Motor neuron (in vitro differentiated cells): ENCODE measurements around the gene MCC. TPM values are rescaled to one million over a fixed set of nuclear protein-coding genes. Genes with fewer than 3 reads are reported as not detected.

Experiments used
- ATAC-seq, 8 experiments: fragments of 200-7000 bp; cut with Tn5 transposase; replicated peaks in 6 of 8; 2 replicates each; pipeline ENCODE4 v1.8.0; 2021; ENCODE audit warnings: mild to moderate bottlenecking in 8 of 8, moderate library complexity in 8 of 8
- H3K27ac ChIP-seq, 2 donors: fragments of 250-450 bp; sonication (Bioruptor Pico); 2 replicates each; pipeline ENCODE4 v1.9.0; 2021; ENCODE audit warnings: antibody characterized with exemption in 2 of 2, mild to moderate bottlenecking in 2 of 2, moderate library complexity in 1 of 2
- H3K4me1 ChIP-seq, 2 donors: fragments of 250-450 bp; sonication (Bioruptor Pico); replicated peaks in 1 of 2; 2 replicates each; pipeline ENCODE4 v1.6.1; 2021; ENCODE audit warnings: antibody characterized with exemption in 2 of 2, mild to moderate bottlenecking in 2 of 2, moderate library complexity in 1 of 2
- H3K4me3 ChIP-seq, 5 donors: fragments of 250-450 bp; sonication (Bioruptor Pico); 2 replicates each; pipeline ENCODE4 v1.9.0; 2021; ENCODE audit warnings: antibody characterized with exemption in 5 of 5, mild to moderate bottlenecking in 5 of 5, moderate library complexity in 4 of 5
- WGBS, 10 experiments: fragments of 450-650 bp; shearing (Covaris generic); methylation state at CpG; one replicate each; pipeline ENCODE4 v1.0.0; 2022; 5-methylcytosine and 5-hydroxymethylcytosine counted together
- in situ Hi-C, 9 experiments: fragments of 400-800 bp; cut with MboI; loops; one replicate each; pipeline ENCODE4 v1.15.0; 2021; ENCODE audit warnings: low sequenced_read_pairs in 9 of 9, low pct_unique_long_range_greater_than_20kb in 2 of 9; ENCODE audit not compliant: unreplicated experiment in 9 of 9
- total RNA-seq, 8 experiments: library from RNA; unstranded; fragments of 300-600 nt; gene quantifications; 2 replicates each; pipeline versions ENCODE4 v1.2.3 to v1.2.4, GENCODE V29; 2022

Gene MCC
- total RNA-seq, 8 experiments from 2014 or later, result 6.7 to 66.0 (median 12.2) TPM

DNA sequence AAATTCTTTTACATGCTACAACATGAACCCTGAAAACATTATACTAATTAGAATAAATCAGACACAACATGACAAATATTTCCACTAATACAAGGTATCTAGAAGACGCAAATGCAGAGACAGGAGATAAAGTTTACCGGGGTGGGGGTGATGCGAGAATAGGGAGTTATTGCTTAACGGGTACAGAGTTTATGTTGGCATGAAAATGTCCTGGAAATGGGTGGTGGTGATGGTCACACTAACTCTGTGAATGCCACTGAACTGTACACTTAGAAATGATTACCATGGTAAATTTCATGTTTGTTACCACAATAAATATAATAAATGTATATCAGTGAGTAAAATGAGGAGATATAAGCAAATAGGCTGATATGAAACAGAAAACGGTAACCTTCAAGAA is 378.9 kb downstream of the MCC start:
- no peak for ATAC-seq
- Histone ChIP-seq H3K27ac (no peak overlapping the region), H3K4me3 (no peak overlapping the region), H3K4me1 (no peaks in the 10 kb centered on the region)
- in situ Hi-C loops, result no loop called here
- WGBS, 10 experiments, result 77 to 100% (median 96%) methylated on average over 1 to 5 of the region's 5 CpGs; no CpG with 5 or more reads in 1 of the 10 experiments

DNA sequence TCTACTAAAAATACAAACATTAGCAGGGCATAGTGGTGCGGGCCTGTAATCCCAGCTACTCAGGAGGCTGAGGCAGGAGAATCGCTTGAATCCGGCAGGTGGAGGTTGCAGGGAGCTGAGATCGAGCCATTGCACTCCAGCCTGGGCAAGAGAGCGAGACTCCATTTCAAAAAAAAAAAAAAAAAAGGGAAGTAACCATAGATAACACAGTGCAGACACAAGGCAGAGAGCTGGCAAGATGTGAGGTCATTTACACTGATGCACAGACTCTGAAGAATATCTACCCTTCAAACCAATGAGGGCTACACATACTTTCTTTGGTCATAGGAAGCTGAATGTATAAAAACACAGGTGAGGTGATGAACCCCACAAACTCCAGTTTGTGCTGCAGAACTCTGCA is 379.8 kb downstream of the MCC start:
- in situ Hi-C loops, result no loop called here
- Histone ChIP-seq H3K4me3 (no peak overlapping the region), H3K4me1 (no peaks in the 10 kb centered on the region), H3K27ac (no peak overlapping the region)
- 0 to 100% (median 87%) methylated on average over 1 to 5 of the region's 5 CpGs; no CpG with 5 or more reads in 4 of the 10 experiments for WGBS, 10 experiments
- no peak for ATAC-seq

DNA sequence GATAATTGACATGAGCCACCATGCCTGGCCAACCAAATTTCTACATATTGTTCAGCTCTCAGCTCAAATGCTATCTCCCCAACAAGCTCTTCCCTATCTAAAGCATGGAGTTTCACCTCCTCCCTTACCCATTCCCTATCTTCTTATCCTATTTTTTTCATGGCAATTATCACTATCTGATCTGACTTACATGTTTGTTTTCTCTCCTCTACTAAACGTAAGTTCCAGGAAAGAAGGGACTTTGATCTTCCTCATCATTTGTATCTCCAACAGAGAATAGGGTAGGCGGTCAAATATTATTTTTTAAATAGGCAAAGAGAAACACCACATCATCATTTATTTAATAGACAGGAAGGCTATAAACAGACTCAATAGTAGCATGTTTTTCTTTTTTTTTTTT is 381.4 kb downstream of the MCC start:
- ATAC-seq, result no peak
- Histone ChIP-seq H3K4me1 (no peaks in the 10 kb centered on the region), H3K4me3 (no peak overlapping the region), H3K27ac (no peak overlapping the region)
- in situ Hi-C loops, result no loop called here
- WGBS, 10 experiments, result 80 to 100% (median 96%) methylated on average over 1 to 2 of the region's 2 CpGs

DNA sequence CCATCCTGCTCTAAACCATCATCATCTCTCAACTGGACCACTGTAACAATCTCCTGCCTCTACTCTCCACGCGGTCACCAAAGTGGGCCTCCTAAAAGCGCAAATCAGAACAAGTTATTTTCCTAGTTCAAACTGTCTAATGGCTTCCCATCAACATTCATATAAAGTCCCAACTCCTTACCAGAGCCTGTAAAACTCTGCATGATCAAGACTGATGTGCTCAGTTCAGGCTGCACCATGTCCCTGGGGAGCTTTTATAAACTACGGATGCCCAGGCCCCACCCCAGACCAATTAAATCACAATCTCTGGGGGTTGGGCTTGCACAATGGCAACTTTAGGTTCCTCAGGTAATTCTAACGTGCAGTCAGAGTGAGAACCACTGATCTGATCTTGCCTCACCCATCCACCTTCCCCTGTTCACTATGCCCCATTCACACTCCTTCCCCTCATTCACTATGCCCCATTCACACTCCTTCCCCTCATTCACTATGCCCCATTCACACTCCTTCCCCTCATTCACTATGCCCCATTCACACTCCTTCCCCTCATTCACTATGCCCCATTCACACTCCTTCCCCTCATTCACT is 382.5 kb downstream of the MCC start:
- in situ Hi-C loops, result no loop called here
- Histone ChIP-seq H3K4me3 (no peak overlapping the region), H3K4me1 (no peaks in the 10 kb centered on the region), H3K27ac (no peak overlapping the region)
- 20 to 100% (median 94%) methylated on average over 1 to 4 of the region's 5 CpGs; no CpG with 5 or more reads in 1 of the 10 experiments for WGBS, 10 experiments
- no peak for ATAC-seq

DNA sequence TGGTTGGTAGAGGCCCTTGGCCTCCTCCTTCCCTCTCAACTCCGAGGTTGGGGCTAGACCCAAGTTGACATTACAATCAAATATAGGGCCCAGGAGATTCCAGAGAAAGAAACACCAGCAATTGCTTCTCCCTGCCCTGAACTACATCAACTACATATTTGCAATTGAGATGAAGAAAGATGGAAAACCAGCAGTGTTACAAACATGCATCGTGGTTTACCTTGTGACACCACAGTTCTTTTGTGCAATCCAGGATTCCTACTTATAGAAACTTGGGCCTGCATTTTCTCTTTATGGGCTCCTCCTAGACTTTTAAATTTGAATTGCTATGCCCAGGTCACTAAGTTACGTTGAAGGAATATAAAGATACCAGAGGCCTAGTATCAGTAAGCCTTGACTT is 384.9 kb downstream of the MCC start:
- no peak overlapping the region for H3K4me3 ChIP-seq
- in situ Hi-C loops, result no loop called here
- WGBS, 10 experiments, result 47 to 100% (median 87%) methylated on average over 1 to 3 of the region's 3 CpGs; no CpG with 5 or more reads in 2 of the 10 experiments
- ATAC-seq, result peak in 2 of 8 experiments; percentile 45 to 75
- no peak overlapping the region for H3K27ac ChIP-seq
- H3K4me1 ChIP-seq, result peaks cover 7 to 18% of the 10 kb centered on the region in 2 donors

DNA sequence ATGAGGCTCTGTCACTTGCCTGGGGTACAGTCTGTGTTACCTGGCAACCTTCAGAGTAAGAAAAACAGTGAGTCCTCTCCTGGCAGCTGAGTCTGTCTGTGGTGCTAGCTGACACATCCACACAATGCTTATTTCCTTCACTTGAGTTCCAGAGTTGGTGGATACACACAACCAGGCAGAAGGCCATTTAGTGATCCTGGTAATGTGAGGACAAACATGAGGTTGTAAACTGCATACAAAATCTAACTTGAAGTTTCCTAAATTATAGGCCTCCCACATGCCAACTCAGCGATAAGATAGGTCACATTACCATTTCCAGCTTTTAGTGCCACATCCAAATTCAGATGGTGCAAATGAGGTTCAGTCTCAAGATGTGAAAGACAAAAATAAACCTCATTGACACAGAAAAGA is 386.1 kb downstream of the MCC start:
- Histone ChIP-seq H3K27ac (no peak overlapping the region), H3K4me1 (peaks cover 7 to 18% of the 10 kb centered on the region in 2 donors), H3K4me3 (no peak overlapping the region)
- ATAC-seq, result peak in 1 of 8 experiments; percentile 26
- in situ Hi-C loops, result no loop called here
- WGBS, 10 experiments, result 0 to 100% (median 100%) methylated on average over 1 of the region's 1 CpG; no CpG with 5 or more reads in 2 of the 10 experiments

DNA sequence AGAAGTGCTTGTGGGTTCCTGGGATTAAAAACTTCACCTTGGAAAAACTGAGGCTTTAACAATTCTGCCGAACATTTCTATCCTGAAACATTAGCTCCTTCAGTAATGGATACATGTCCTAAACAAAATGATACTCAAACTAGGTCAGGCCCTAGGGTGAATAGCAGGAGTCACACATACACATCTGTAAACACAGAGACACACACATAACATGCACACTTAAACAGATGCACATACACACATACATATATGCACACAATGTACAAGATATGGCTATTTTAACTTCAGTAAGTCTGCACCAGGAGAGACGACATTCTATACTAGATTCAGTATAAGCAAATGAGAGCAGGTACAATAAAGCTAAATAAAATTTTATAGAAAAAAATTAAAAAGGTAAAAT is 387.3 kb downstream of the MCC start:
- H3K4me1 ChIP-seq, result peaks cover 7 to 18% of the 10 kb centered on the region in 2 donors
- 71 to 100% (median 96%) methylated on average over 1 to 2 of the region's 2 CpGs; no CpG with 5 or more reads in 2 of the 10 experiments for WGBS, 10 experiments
- in situ Hi-C loops, result no loop called here

DNA sequence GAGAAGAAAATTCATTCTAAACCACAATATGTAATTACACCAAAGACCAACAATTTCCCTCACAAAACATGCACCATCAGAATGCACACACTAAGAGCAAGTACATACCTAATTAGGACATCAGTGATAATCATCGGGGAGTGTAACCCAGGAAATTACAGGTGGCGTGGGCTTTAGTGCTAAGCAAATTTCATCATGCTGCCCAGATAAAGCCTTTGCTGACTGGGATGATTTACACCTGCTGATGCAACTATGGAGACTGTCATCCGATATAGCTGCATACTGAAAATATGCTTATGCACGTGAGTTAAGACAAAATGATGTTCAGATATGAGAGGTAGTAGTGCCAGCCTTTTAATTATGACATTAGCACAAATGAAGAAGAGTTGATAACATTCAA is 388.4 kb downstream of the MCC start:
- Histone ChIP-seq H3K27ac (peak overlapping the region in 1 of 2 donors; percentile 71), H3K4me3 (no peak overlapping the region), H3K4me1 (peaks cover 7 to 18% of the 10 kb centered on the region in 2 donors)
- ATAC-seq, result peak in 5 of 8 experiments; percentile 77 to 93 (median 81)
- 27 to 100% (median 77%) methylated on average over 2 to 4 of the region's 4 CpGs; no CpG with 5 or more reads in 2 of the 10 experiments for WGBS, 10 experiments
- in situ Hi-C loops, result no loop called here

More for the DNA sequence above, 387.3 kb downstream of the MCC start:
- H3K4me3 ChIP-seq, result no peak overlapping the region
- no peak overlapping the region for H3K27ac ChIP-seq
- peak in 1 of 8 experiments; percentile 53 for ATAC-seq

DNA sequence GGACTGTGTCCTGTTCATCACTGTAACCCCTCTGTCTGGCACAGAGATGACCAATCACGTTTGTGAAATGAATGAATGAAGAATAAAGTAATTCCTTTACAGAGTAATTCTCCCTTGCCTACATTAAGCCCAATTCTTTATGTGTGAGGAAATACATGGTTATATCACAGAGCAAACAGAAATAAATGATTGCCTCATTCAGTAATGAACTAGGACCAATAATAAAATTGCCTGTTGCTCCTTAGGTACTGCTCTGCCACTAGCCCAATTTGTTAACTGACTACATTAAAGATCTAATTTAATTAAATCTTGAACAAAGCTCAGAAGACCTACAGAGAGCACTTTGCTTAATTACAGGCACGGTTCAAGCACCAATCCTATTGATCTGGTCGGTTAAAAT is 389.9 kb downstream of the MCC start:
- in situ Hi-C loops, result no loop called here
- H3K27ac ChIP-seq, result no peak overlapping the region
- no peak overlapping the region for H3K4me3 ChIP-seq
- WGBS, 10 experiments, result 24 to 91% (median 66%) methylated on average over 2 to 3 of the region's 3 CpGs; no CpG with 5 or more reads in 1 of the 10 experiments
- ATAC-seq, result peak in 3 of 8 experiments; percentile 18 to 75 (median 72)
- peaks cover 7 to 18% of the 10 kb centered on the region in 2 donors for H3K4me1 ChIP-seq

DNA sequence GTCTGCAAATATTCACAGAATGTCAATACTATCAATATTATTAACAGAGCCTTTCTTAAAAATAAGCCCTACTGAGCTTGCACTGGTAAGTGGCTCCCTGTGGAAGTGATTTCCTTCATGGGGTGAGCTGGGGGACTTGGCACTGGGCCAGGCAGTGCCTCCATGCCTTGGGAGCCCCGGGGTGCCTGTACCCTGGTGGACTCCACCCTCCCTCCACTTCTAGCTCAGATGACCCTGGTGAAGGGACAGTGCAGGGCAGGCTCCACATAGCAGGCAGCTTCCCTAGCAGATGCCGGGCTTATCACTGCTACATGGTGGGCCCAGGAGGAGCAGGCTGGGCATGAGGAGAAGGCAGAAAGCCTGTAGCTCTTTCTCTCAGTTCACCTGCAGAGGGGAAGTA is 392.4 kb downstream of the MCC start:
- Histone ChIP-seq H3K4me1 (peaks cover 7 to 23% of the 10 kb centered on the region in 2 donors), H3K27ac (no peak overlapping the region), H3K4me3 (no peak overlapping the region)
- no peak for ATAC-seq
- in situ Hi-C loops, result no loop called here
- WGBS, 10 experiments, result 80 to 100% (median 83%) methylated on average over 1 of the region's 2 CpGs; no CpG with 5 or more reads in 7 of the 10 experiments

DNA sequence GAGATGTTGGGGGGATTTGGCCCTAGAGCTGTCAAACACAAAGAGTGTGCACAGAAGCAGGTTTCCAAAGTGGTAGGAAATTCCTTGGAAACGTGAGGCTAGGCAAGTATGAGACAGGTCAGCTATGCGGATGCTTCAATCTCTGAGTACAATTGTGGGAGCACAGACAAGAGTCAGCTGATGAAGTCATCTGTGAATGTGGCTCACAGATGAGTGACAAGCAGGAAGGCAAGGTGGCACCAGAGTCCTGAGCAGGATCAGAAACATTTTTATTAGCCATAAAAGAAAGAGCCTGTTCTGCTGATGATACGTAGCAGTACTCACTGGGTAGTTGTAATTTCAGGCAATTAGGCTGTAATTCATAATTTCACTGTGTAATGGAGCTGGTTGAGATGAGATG is 394.7 kb downstream of the MCC start:
- 22 to 100% (median 77%) methylated on average over 1 to 3 of the region's 3 CpGs; no CpG with 5 or more reads in 2 of the 10 experiments for WGBS, 10 experiments
- Histone ChIP-seq H3K27ac (no peak overlapping the region), H3K4me1 (peaks cover 0 to 6% of the 10 kb centered on the region in 2 donors), H3K4me3 (no peak overlapping the region)
- in situ Hi-C loops, result no loop called here
- peak in 5 of 8 experiments; percentile 65 to 74 (median 68) for ATAC-seq

DNA sequence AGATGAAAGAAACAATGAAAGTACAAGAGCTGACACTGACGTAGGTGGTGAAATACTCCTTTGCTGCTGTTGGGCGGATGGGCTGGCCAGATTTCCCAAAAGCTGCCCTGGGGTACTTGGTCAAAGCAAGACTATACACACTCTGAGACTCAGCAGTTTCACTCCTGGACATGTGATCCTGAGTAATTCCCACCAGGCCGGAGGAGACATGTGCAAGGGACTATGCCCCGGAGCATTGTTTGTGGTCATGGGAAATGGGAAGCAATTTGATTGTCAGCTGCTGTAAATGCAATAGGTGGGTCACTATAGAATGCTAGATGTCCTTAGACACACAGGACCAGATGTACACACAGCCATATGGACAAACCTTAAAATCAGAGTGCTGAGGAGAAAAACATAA is 395.6 kb downstream of the MCC start:
- H3K4me3 ChIP-seq, result no peak overlapping the region
- in situ Hi-C loops, result no loop called here
- 0 to 100% (median 73%) methylated on average over 1 to 4 of the region's 4 CpGs; no CpG with 5 or more reads in 2 of the 10 experiments for WGBS, 10 experiments
- ATAC-seq, result peak in 6 of 8 experiments; percentile 27 to 87 (median 66)
- peaks cover 0 to 5% of the 10 kb centered on the region in 2 donors for H3K4me1 ChIP-seq
- H3K27ac ChIP-seq, result no peak overlapping the region

DNA sequence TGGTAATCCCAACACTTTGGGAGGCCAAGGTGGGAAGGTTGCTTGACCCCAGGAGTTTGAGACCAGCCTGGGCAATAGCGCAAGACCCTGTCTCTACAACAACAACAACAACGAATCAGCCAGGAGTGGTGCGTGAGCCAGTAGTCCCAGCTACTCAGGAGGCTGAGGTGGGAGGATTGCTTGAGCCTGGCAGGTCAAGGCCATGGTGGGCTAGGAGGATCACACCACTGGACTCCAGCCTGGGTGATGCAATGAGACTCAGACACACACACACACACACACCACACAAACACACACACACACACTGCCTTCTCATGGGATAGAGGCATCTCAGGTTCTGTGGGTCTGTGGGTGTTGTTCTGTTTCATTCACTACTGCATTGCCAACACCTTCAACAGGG is 396.6 kb downstream of the MCC start:
- H3K27ac ChIP-seq, result no peak overlapping the region
- 80 to 100% (median 100%) methylated on average over 1 to 3 of the region's 3 CpGs; no CpG with 5 or more reads in 7 of the 10 experiments for WGBS, 10 experiments
- ATAC-seq, result no peak
- in situ Hi-C loops, result no loop called here
- H3K4me3 ChIP-seq, result no peak overlapping the region
- peaks cover 0 to 5% of the 10 kb centered on the region in 2 donors for H3K4me1 ChIP-seq
